Measurements from ENCODE around the gene TMEM86A.

Gene TMEM86A

DNA sequence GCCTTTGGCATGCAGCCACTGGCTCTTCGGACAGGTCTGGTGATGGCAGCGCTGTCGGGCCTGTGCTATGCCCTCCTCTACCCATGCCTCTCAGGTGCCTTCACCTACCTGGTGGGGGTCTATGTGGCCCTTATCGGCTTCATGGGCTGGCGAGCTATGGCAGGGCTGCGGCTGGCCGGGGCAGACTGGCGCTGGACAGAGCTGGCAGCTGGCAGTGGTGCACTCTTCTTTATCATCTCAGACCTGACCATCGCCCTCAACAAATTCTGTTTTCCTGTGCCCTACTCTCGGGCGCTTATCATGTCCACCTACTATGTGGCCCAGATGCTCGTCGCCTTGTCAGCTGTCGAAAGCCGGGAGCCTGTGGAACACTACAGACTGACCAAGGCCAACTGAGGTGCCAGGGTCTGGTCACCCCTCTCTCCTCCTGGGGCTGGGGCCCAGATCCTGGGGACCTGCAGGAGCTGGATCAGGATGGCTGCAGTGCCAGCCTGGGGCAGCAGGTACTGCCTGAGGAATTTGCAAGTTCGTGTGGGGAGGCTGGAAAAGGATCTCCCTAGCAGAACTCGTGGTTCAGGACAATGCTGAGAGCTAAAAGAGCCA is 3.1 kb downstream of the TMEM86A start:
- TF ChIP-seq, protein P1, sequence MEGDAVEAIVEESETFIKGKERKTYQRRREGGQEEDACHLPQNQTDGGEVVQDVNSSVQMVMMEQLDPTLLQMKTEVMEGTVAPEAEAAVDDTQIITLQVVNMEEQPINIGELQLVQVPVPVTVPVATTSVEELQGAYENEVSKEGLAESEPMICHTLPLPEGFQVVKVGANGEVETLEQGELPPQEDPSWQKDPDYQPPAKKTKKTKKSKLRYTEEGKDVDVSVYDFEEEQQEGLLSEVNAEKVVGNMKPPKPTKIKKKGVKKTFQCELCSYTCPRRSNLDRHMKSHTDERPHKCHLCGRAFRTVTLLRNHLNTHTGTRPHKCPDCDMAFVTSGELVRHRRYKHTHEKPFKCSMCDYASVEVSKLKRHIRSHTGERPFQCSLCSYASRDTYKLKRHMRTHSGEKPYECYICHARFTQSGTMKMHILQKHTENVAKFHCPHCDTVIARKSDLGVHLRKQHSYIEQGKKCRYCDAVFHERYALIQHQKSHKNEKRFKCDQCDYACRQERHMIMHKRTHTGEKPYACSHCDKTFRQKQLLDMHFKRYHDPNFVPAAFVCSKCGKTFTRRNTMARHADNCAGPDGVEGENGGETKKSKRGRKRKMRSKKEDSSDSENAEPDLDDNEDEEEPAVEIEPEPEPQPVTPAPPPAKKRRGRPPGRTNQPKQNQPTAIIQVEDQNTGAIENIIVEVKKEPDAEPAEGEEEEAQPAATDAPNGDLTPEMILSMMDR (conservative IDR thresholded peaks at IDR 0.05): no peak
- no peak for TF ChIP-seq ZFX (IDR thresholded peaks at IDR 0.05)
- no peak overlapping the region for H3K27ac ChIP-seq

DNA sequence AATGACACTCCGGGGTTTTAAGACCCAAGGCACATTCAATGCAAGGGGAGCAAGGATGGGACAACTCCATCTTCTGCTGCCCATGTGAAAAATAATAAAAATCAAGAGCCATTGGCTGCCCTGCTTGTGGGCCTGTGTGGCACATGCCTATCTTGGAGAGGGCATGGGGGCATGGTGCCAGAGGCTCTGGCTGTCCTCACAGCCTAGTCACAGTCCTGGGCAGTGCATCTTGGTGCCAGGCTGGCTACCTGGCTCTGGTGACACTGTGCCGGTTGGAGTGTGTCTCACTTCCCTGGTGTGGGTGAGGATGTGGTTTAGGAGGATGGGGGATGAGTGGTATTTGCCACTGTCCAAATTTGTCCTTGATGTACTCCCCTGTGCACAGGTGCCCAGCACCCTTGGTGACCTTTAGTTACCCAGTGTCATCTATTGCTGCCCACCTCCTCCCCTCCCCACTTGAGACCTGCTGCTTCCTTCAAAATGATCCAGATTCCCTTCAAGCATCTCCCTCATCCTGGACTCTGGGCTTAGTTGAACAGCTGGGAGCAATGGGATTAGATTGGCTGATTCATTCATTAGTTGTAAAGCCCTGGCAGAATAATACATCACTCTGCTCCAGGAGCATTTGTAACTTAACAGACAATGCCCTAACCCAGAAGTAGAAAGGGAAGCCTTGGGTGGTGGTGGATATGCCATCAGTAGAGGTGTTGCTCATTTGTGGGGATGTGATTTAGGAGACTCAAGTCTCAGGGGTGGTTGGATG is 4.6 kb downstream of the TMEM86A start:
- no peak for TF ChIP-seq ZFX (IDR thresholded peaks at IDR 0.05)
- TF ChIP-seq, protein P1 (conservative IDR thresholded peaks at IDR 0.05): no peak
- H3K27ac ChIP-seq: no peak overlapping the region

DNA sequence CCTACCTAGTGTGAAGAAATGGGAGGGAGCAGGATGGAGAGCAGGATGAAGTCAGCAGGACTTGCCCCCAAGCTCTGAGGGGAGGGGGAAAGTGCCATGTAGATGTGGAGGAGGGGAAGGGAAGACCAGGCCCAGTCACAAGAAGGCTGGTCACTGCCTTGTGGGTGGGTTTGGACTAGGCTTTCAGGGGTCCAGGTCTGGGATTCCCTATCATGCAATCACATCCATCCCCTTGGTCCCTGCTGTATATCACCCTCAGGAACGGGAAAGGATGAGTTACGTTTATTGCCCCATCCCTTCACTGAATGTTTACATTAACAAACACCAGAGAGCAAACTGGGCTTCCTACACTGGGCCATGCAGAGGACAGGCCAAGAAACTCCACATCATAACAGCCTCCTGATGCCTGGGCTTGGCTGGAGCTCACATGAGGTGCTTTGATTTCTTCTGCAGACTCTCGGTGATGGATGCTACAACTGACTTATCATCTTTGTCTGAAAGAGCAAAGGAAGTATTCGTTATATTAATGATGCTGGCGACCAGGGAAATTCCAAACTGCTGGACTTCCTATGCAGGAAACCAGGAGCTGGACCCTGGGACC is 5.6 kb downstream of the TMEM86A start:
- no peak overlapping the region for H3K27ac ChIP-seq
- no peak for TF ChIP-seq ZFX (IDR thresholded peaks at IDR 0.05)
- TF ChIP-seq, protein P1 (conservative IDR thresholded peaks at IDR 0.05): no peak

DNA sequence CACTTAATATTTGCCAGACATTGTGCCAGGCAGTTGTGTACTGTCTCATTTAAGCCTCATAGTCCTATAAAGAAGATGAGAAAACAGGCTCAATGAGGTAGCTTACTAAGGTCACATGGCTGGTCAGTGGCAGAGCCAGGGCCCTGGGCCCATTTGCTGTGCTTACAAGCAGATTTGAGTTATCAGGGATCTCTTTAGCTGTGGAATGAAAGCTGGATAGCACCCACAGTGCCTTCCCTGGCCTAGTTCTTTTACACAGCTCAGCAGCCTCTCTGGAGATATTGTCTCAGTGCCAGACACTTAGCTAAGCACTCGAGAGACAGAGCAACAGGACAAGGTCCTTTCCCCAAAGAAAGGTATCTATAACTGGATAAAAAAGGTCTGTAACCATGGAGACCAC is 6.1 kb downstream of the TMEM86A start:
- TF ChIP-seq, protein P1 (conservative IDR thresholded peaks at IDR 0.05): no peak
- no peak for TF ChIP-seq ZFX (IDR thresholded peaks at IDR 0.05)
- no peak overlapping the region for H3K27ac ChIP-seq

DNA sequence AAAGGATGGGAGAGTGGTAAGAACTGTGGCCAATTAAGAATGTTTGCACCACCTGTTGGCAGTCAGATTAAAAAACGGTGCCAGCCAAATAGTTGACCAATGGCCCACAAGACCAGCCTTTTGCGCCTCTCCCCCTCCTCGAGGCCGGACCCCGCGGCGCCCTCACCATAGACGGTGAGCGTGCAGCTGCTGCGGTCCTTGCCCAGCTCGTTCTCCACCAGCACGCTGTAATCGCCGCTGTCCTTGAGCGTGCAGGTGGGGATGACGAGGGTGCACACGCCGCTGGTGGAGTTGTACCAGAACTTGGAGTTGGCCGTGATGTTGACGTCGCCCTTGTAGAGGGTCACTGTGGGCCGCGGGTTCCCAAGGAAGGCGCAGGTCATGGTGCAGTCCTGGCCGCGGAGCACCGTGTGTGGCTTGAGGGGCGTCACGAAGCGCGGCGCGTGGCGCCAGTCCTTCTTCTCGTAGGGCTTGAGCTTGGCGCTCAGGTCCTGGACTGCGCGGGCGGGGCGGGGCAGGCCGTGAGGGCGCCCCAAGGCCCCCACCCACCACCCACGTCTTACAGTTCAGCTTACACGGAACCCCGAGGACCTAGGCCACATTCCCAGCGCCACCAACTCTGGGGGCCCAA is 7.2 kb downstream of the TMEM86A start:
- TF ChIP-seq, protein P1 (conservative IDR thresholded peaks at IDR 0.05): no peak
- no peak for TF ChIP-seq ZFX (IDR thresholded peaks at IDR 0.05)
- H3K27ac ChIP-seq: no peak overlapping the region

DNA sequence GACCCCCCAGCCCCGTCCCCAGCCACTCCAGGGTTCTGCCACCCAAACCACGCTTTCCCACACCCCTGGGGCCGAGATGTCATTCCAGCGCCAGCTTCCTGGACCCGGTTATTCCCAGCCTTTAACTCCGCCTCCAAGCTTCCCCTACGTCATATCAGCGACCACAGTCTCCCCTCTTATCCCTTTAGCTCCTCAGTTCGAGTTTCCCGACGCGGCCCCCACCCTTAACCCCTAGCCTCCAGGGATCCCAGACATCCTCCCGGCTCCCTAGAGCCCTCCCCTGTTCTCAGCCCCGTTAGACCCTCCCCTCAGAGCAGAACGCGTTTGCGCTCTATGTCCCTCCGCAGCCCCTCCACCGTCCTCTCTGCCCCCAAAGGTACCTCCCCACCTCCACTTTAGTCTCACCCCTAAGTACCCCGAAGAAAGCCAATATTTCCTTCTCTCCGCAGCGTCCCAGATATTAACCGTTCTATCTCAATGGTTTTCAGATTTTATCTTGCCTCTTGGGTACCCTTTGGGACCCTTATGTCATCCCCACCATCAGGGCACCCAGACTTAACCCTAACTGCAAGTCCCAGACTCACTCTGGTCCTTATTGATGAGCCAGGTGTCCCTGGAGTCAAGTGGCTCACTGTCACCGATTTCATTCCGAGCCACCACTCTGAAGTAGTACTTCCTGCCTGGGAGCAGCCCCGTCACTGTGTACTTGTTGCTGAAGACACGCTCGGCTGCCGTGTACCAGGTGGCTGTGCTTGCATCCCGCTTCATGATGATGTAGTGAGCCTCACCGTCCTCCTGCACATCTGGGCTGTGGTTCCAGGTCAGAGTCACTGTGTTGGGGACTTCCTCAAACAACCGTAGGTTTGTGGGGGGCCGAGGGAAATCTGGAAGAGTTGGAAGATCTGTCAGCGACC is 8.0 kb downstream of the TMEM86A start:
- no peak overlapping the region for H3K27ac ChIP-seq
- TF ChIP-seq, protein P1 (conservative IDR thresholded peaks at IDR 0.05): no peak
- no peak for TF ChIP-seq ZFX (IDR thresholded peaks at IDR 0.05)

Data from C4-2B (cell line).